IMR-90 (cell line): ENCODE data around the gene DEFB131B. TPM values are rescaled to one million over a fixed set of nuclear protein-coding genes. Genes with fewer than 3 reads are reported as not detected.
A peak's percentile ranks its signal among the peaks of the same experiment; 100 is the strongest.

Experiments
- ATAC-seq: fragments of 200-7000 bp; cut with Tn5 transposase; 2 replicates; pipeline ENCODE4 v1.9.1; 2020; ENCODE audit warnings: low read depth, mild to moderate bottlenecking, moderate library complexity
- BruUV-seq: library from RNA; stranded (reverse); fragments of 400-500 nt; replicated peaks from 2 replicates; lab custom pipeline; 2021; lab: Mats Ljungman, UMichigan
- CTCF ChIA-PET: fragments of 300-600 bp; formaldehyde crosslinking; extraction: SDS; loops from one replicate; lab custom pipeline; 2021; ENCODE audit warnings: antibody characterized with exemption; lab: Yijun Ruan, JAX
- POLR2A ChIA-PET: fragments of 300-600 bp; sonication (Branson Sonifier 250); formaldehyde crosslinking; loops from one replicate; lab custom pipeline; 2022; ENCODE audit warnings: antibody characterized with exemption; ENCODE audit not compliant: unreplicated experiment; lab: Charles Lee
- DNase-seq: peaks from one replicate; pipeline ENCODE4 v3.0.0; 2013
- H2AFZ ChIP-seq: replicated peaks from 2 replicates; pipeline ENCODE3; 2013; ENCODE audit warnings: low read length, mild to moderate bottlenecking; ENCODE audit not compliant: poor library complexity
- H2AK5ac ChIP-seq: 2 replicates; pipeline ENCODE4 v1.6.1; 2013; ENCODE audit warnings: low read depth, low read length, inconsistent platforms
- H2AK9ac ChIP-seq: replicated peaks from 2 replicates; pipeline ENCODE3; 2013; ENCODE audit warnings: mild to moderate bottlenecking, low read depth, low read length, moderate library complexity; ENCODE audit not compliant: poor library complexity
- H2BK120ac ChIP-seq: 2 replicates; pipeline ENCODE4 v1.6.1; 2013; ENCODE audit warnings: low read depth, low read length, inconsistent platforms
- H2BK15ac ChIP-seq: 3 replicates; pipeline ENCODE4 v1.6.1; 2013; ENCODE audit warnings: low read depth, low read length, inconsistent platforms
- H2BK20ac ChIP-seq: 2 replicates; pipeline ENCODE4 v1.6.1; 2013; ENCODE audit warnings: low read depth, mild to moderate bottlenecking, inconsistent platforms, low read length, moderate library complexity
- H2BK5ac ChIP-seq: 2 replicates; pipeline ENCODE4 v1.6.1; 2013; ENCODE audit warnings: mild to moderate bottlenecking, low read depth, low read length, inconsistent platforms; ENCODE audit not compliant: poor library complexity, severe bottlenecking
- H3K14ac ChIP-seq: replicated peaks from 2 replicates; pipeline ENCODE4 v1.6.1; 2013; ENCODE audit warnings: low read depth, low read length, inconsistent platforms
- H3K18ac ChIP-seq: 2 replicates; pipeline ENCODE4 v1.6.1; 2013; ENCODE audit warnings: low read depth, low read length, control low read depth
- H3K23ac ChIP-seq: 2 replicates; pipeline ENCODE4 v1.6.1; 2013; ENCODE audit warnings: low read depth, low read length, inconsistent platforms
- H3K27ac ChIP-seq: 2 replicates; pipeline ENCODE4 v1.5.1; 2013; ENCODE audit warnings: mild to moderate bottlenecking, control low read depth, low read length; ENCODE audit not compliant: insufficient read depth
- H3K27me3 ChIP-seq: 2 replicates; pipeline ENCODE4 v1.6.1; 2013; ENCODE audit warnings: low read length; ENCODE audit not compliant: control insufficient read depth, insufficient read depth
- H3K36me3 ChIP-seq: 2 replicates; pipeline ENCODE4 v1.6.1; 2013; ENCODE audit warnings: low read length, mixed read lengths; ENCODE audit not compliant: control insufficient read depth, insufficient read depth
- H3K4ac ChIP-seq: 2 replicates; pipeline ENCODE4 v1.6.1; 2013; ENCODE audit warnings: low read depth, low read length, inconsistent platforms
- H3K4me1 ChIP-seq: 2 replicates; pipeline ENCODE4 v1.6.1; 2013; ENCODE audit warnings: low read length, mixed read lengths; ENCODE audit not compliant: control insufficient read depth, insufficient read depth
- H3K4me2 ChIP-seq: 2 replicates; pipeline ENCODE4 v1.6.1; 2013; ENCODE audit warnings: low read depth, mild to moderate bottlenecking, control low read depth, low read length, moderate library complexity
- H3K4me3 ChIP-seq: 2 replicates; pipeline ENCODE4 v1.5.1; 2013; ENCODE audit warnings: low read depth, mild to moderate bottlenecking, control low read depth, low read length, moderate library complexity; ENCODE audit not compliant: insufficient read depth
- H3K56ac ChIP-seq: 2 replicates; pipeline ENCODE4 v1.6.1; 2013; ENCODE audit warnings: low read length, inconsistent platforms; ENCODE audit not compliant: insufficient read depth; ENCODE audit errors: extremely low read depth
- H3K79me1 ChIP-seq, 2 experiments: 2 replicates each; pipeline ENCODE4 v1.6.1; 2013; ENCODE audit warnings: low read length in 2 of 2, inconsistent platforms in 1 of 2, low read depth in 1 of 2
- H3K9ac ChIP-seq: 2 replicates; pipeline ENCODE4 v1.6.1; 2013; ENCODE audit warnings: low read depth, low read length, control low read depth
- H3K9me1 ChIP-seq: 2 replicates; pipeline ENCODE4 v1.6.1; 2013; ENCODE audit warnings: low read length, inconsistent platforms; ENCODE audit not compliant: insufficient read depth
- H3K9me3 ChIP-seq: 2 replicates; pipeline ENCODE4 v1.6.1; 2013; ENCODE audit warnings: low read length; ENCODE audit not compliant: control insufficient read depth, insufficient read depth
- H4K20me1 ChIP-seq: 2 replicates; pipeline ENCODE4 v1.6.1; 2013; ENCODE audit warnings: low read length, inconsistent platforms; ENCODE audit not compliant: insufficient read depth
- H4K5ac ChIP-seq: 2 replicates; pipeline ENCODE4 v1.6.1; 2013; ENCODE audit warnings: mild to moderate bottlenecking, low read depth, low read length, control low read depth
- H4K8ac ChIP-seq, 2 experiments: 2 replicates each; pipeline ENCODE4 v1.6.1; 2013; ENCODE audit warnings: low read depth in 2 of 2, low read length in 2 of 2, control low read depth in 1 of 2, inconsistent platforms in 1 of 2
- H4K91ac ChIP-seq: 2 replicates; pipeline ENCODE4 v1.6.1; 2013; ENCODE audit warnings: low read depth, low read length, inconsistent platforms; ENCODE audit not compliant: insufficient read depth
- BHLHE40 ChIP-seq: fragments of 150-350 bp; IDR thresholded peaks from 2 replicates; pipeline ENCODE4 v1.6.1; 2016; ENCODE audit warnings: mild to moderate bottlenecking, low read depth, low read length
- CEBPB ChIP-seq: IDR thresholded peaks from 2 replicates; pipeline ENCODE4 v1.6.1; 2012; ENCODE audit warnings: low read depth, low read length, improper control_type of control experiment
- CHD1 ChIP-seq: IDR thresholded peaks from 2 replicates; pipeline ENCODE4 v1.6.1; 2012; ENCODE audit warnings: low read depth, low read length, improper control_type of control experiment
- CTCF ChIP-seq: conservative IDR thresholded peaks from 2 replicates; pipeline ENCODE4 v1.5.1; 2012; ENCODE audit warnings: mild to moderate bottlenecking, low read depth, low read length, improper control_type of control experiment
- MAZ ChIP-seq: IDR thresholded peaks from 2 replicates; pipeline ENCODE4 v1.6.1; 2012; ENCODE audit warnings: low read depth, mild to moderate bottlenecking, low read length, improper control_type of control experiment, moderate library complexity, borderline replicate concordance
- MXI1 ChIP-seq: IDR thresholded peaks from 2 replicates; pipeline ENCODE4 v1.6.1; 2012; ENCODE audit warnings: low read depth, mild to moderate bottlenecking, low read length, moderate library complexity, borderline replicate concordance
- NFE2L2 ChIP-seq: fragments of 150-350 bp; IDR thresholded peaks from 2 replicates; pipeline ENCODE4 v1.6.1; 2016; ENCODE audit warnings: low read depth, mild to moderate bottlenecking, low read length
- POLR2A ChIP-seq: IDR thresholded peaks from 2 replicates; pipeline ENCODE4 v1.6.1; 2012; ENCODE audit warnings: mild to moderate bottlenecking, low read depth, low read length
- RCOR1 ChIP-seq: IDR thresholded peaks from 2 replicates; pipeline ENCODE4 v1.6.1; 2012; ENCODE audit warnings: mild to moderate bottlenecking, low read length, improper control_type of control experiment; ENCODE audit not compliant: insufficient replicate concordance
- WGBS, 2 experiments: methylation state at CpG; one replicate each; pipeline versions ENCODE4 v1.1.5 to v1.1.7; 2013; ENCODE audit warnings: missing lambda C conversion rate in 2 of 2; ENCODE audit not compliant: insufficient read length in 1 of 2; ENCODE audit errors: extremely low coverage in 2 of 2; 5-methylcytosine and 5-hydroxymethylcytosine counted together
- dilution Hi-C: fragments of 300-500 bp; cut with HindIII; formaldehyde crosslinking; loops from one replicate; pipeline ENCODE4 v1.14.3; 2018; ENCODE audit warnings: low sequenced_read_pairs; ENCODE audit not compliant: unreplicated experiment
- in situ Hi-C: fragments of 300-500 bp; cut with MboI; formaldehyde crosslinking; loops from 3 replicates; pipeline ENCODE4 v1.14.3; 2019; ENCODE audit warnings: low sequenced_read_pairs, inconsistent platforms, mixed read lengths
- intact Hi-C: fragments of 100-400 bp; cut with micrococcal nuclease; formaldehyde crosslinking; loops from 2 replicates; pipeline ENCODE4 v1.10.0; 2022
- polyA plus RNA-seq, 3 experiments: library from polyadenylated mRNA; depleted of rRNA; stranded (reverse); fragments of >200 nt; gene quantifications; 2 replicates each; pipeline ENCODE4 v1.2.3, GENCODE V29; 2012; ENCODE audit warnings: low replicate concordance in 1 of 3
- total RNA-seq: library from RNA; depleted of rRNA; stranded (reverse); fragments of >200 nt; gene quantifications from 2 replicates; pipeline ENCODE4 v1.2.3, GENCODE V29; 2012

The DEFB131B gene
- total and polyA plus RNA-seq, 2 of the 4 experiments (the other 2 are of a cell fraction): not detected

DNA sequence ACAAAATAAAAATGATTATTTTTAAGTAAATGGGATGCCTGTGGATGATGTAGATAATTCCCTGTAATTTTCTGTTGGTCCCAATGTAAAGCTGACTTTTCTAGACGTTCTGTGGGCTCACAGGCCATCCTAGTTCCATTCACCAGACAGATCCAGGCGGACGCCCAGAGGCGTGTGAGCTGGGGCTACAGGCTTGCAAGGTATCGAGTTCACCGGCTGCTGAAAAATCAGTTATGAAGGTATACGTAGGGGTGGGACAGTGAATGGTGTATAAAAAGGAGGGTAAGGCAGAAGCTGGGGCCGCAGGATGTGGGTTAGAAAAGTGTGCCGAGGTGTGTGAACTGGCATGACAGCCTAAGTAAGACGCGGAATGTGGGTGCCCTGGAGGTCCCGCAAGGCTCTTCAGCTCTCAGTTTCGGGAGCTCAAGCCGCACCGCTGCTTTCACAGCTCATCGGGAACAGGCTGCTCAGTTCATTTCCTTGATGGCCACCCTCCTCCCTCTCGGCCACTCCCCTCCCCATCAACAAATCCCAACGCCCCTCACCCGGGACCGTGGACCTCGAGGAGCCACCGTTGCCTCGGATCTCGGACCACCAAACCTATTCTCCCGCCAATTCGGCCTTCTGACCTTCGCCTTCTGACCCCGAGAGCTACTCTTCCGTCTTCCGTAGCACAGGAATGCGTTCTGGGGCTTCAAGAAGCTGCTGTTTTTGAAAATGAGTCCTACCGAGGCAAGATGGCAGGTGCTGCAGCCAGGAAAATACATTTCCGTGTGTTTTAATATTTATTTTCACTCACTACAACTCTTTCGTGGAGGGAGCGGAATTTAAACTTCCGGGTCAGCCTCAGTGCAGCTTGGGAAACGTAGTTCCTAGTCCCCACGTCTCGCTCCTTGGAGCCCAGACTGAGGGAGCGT lies 49.8 kb downstream of the DEFB131B start, which contains the start of gene XNDC1N:
TSS of gene XNDC1N (minus strand) at position 775 of the 917 bp plus-strand sequence. CDS start 5,241 bp downstream, outside the sequence.
- H3K56ac ChIP-seq: peak within 1 kb of the TSS; percentile 99
- peak within 1 kb of the TSS; percentile 93 for H3K14ac ChIP-seq
- no TSS peak for BruUV-seq
- intact Hi-C loops: no loop called here
- H4K5ac ChIP-seq: peak within 1 kb of the TSS; percentile 84
- peak within 1 kb of the TSS; percentile 89 for H3K4me2 ChIP-seq
- no peak for TF ChIP-seq BHLHE40
- no peak for TF ChIP-seq POLR2A
- TF ChIP-seq RCOR1: no peak
- TF ChIP-seq MAZ: no peak
- no peak for TF ChIP-seq CEBPB
- TF ChIP-seq MXI1: no peak
- TF ChIP-seq NFE2L2: 0 out of 2 replicates have a peak, but pooled peaks have one; percentile 12
- no peak for TF ChIP-seq CTCF
- TF ChIP-seq CHD1: no peak
- no peaks in the 10 kb centered on the region for H3K27me3 ChIP-seq
- POLR2A ChIA-PET: no interaction called here
- WGBS, 2 experiments: 2% methylated on average over 18 of the region's 40 CpGs; no CpG with 5 or more reads in 1 of the 2 experiments
- peak within 1 kb of the TSS; percentile 98 for H2AFZ ChIP-seq
- peak within 1 kb of the TSS; percentile 92; the same call in 2 of the 3 replicates for H2BK15ac ChIP-seq
- peaks cover 12% of the 10 kb centered on the region for H3K9me1 ChIP-seq
- H3K4me3 ChIP-seq: peak within 1 kb of the TSS; percentile 79
- peak within 1 kb of the TSS; percentile 94 for H3K4ac ChIP-seq
- H3K9ac ChIP-seq: peak within 1 kb of the TSS; percentile 92
- H4K8ac ChIP-seq: peak within 1 kb of the TSS; percentile 83 to 99
- DNase-seq (peak; percentile 90), ATAC-seq (peak; percentile 91)
- peaks cover 21 to 47% of the 10 kb centered on the region in 2 experiments; a peak in 3 of 4 replicates for H3K79me1 ChIP-seq
- CTCF ChIA-PET: interaction anchor here (0.5 to 1.1 kb wide), 3 partner anchors 10 to 217 kb away, joined by 3 to 4 read pairs (median 4); no protein-coding TSS in a partner anchor
- peak within 1 kb of the TSS; percentile 87 for H2BK20ac ChIP-seq
- peaks cover 15% of the 10 kb centered on the region; the same call in 1 of the 2 replicates for H4K20me1 ChIP-seq
- H3K18ac ChIP-seq: peak within 1 kb of the TSS; percentile 85
- peaks cover 4% of the 10 kb centered on the region for H3K4me1 ChIP-seq
- no peaks in the 10 kb centered on the region for H3K9me3 ChIP-seq
- H3K27ac ChIP-seq: peak within 1 kb of the TSS; percentile 93
- peak within 1 kb of the TSS; percentile 96 for H4K91ac ChIP-seq
- H3K23ac ChIP-seq: peak within 1 kb of the TSS; percentile 88
- peak within 1 kb of the TSS; percentile 97 for H2BK5ac ChIP-seq
- H2AK9ac ChIP-seq: peak within 1 kb of the TSS; percentile 97
- peak within 1 kb of the TSS; percentile 86 for H2AK5ac ChIP-seq
- in situ Hi-C loops: loop anchor here (10.0 kb wide), 1 partner anchor 57 kb away; no protein-coding TSS in a partner anchor
- peak within 1 kb of the TSS; percentile 93 for H2BK120ac ChIP-seq
- dilution Hi-C loops: no loop called here
- no peaks in the 10 kb centered on the region for H3K36me3 ChIP-seq
